Measurements from ENCODE around the gene HIGD1A. TPM values are rescaled to one million over a fixed set of nuclear protein-coding genes. Genes with fewer than 3 reads are reported as not detected.

The HIGD1A gene
- total and polyA plus RNA-seq, 8 donors = 14.6 to 56.6 (median 29.0) TPM

DNA sequence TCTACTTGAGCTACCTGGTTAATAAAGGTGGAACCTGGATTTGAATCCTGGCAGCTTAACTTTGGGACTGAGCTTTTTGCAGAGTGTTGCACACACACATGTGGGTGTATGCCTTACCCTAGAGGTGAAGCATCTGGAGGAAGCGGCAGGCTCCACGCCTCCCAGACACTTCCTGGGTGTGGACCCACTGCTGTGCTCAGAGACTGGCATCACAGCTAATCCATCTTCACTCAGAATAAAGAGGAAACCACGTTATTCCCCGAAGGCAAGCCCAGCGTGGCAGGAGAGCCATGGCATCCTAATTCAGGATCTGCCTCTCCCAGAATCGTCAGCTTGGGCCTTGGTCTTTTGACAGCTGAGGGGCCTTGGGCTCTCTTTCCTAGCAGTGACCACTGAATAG, 56.7 kb downstream of the HIGD1A start:
- peaks cover 0 to 12% (median 6%) of the 10 kb centered on the region in 3 donors for H3K4me1 ChIP-seq
- intact Hi-C loops (cut with DNase I) = loop anchor here in 1 of 3 donors (10.0 kb wide), 1 partner anchor 163 kb away; the partner anchor contains the start of gene SEC22C
- H3K9me3 ChIP-seq = no peaks in the 10 kb centered on the region
- H3K27me3 ChIP-seq = no peaks in the 10 kb centered on the region
- no peaks in the 10 kb centered on the region for H3K36me3 ChIP-seq
- 77 to 78% methylated on average over 6 of the region's 6 CpGs for WGBS, 2 donors
- FAIRE-seq = no peak
- H3K4me3 ChIP-seq = no peak overlapping the region
- ATAC-seq = no peak
- H3K27ac ChIP-seq = peak overlapping the region in 2 of 4 donors; percentile 25 to 58
- TF ChIP-seq, protein P1, sequence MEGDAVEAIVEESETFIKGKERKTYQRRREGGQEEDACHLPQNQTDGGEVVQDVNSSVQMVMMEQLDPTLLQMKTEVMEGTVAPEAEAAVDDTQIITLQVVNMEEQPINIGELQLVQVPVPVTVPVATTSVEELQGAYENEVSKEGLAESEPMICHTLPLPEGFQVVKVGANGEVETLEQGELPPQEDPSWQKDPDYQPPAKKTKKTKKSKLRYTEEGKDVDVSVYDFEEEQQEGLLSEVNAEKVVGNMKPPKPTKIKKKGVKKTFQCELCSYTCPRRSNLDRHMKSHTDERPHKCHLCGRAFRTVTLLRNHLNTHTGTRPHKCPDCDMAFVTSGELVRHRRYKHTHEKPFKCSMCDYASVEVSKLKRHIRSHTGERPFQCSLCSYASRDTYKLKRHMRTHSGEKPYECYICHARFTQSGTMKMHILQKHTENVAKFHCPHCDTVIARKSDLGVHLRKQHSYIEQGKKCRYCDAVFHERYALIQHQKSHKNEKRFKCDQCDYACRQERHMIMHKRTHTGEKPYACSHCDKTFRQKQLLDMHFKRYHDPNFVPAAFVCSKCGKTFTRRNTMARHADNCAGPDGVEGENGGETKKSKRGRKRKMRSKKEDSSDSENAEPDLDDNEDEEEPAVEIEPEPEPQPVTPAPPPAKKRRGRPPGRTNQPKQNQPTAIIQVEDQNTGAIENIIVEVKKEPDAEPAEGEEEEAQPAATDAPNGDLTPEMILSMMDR (IDR thresholded peaks at IDR 0.05) = no peak
- peak in 1 of 6 donors; percentile 5 for DNase-seq

DNA sequence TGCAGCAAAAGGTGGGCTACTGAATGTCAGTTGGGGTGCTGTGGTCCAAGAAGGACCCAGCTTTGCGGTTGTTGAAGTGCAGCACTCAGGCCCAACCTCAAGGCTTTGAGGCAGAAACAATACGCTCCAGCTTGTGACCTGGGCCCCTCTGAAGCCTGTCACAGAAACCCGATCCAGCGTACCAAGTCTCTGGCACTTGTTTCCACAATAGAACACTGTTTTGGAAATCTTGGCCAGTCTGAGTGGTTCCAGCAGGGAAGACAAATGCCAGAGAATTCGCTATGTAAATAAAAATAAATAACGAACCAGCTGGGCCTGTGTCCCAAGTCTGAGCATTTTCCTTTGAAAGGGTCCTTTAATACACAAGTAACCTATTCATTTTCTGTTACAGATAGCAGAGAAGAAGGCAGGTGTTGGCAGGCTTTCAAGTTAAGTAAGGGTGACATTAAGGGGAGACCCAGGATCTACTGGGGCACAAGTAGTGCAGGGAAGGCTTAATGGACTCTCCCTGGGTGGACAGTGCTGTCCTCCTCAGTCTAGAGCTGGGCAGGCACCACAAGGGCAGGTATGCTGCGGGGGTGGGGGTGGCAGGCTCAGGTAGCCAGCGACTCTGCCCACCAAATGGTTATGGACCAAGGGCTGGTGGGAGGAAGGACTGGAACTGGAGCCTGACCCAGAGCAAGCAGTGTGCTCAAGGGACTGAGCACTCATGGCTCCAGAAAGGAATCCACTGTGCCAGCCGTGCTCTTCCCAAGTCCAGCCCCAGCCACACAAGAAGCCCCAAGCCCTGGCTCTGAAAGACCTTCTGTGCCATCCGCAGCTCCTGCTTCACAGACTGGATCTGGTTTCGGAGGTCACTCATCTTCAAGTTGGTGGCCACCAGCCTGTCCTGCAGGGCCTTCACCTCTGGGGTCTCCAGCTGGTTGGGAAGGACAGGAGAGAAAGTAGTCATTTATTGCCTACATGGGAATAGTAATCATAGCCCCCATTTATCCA, 57.5 kb downstream of the HIGD1A start:
- no peaks in the 10 kb centered on the region for H3K27me3 ChIP-seq
- FAIRE-seq = no peak
- intact Hi-C loops (cut with DNase I) = loop anchor here in 1 of 3 donors (10.0 kb wide), 1 partner anchor 162 kb away; the partner anchor contains the start of gene SEC22C
- H3K4me3 ChIP-seq = no peak overlapping the region
- peak in 3 of 6 donors; percentile 34 to 49 (median 38) for DNase-seq
- WGBS, 2 donors = 52 to 56% methylated on average over 11 of the region's 11 CpGs
- H3K9me3 ChIP-seq = no peaks in the 10 kb centered on the region
- no peaks in the 10 kb centered on the region for H3K36me3 ChIP-seq
- H3K4me1 ChIP-seq = peaks cover 0 to 12% (median 6%) of the 10 kb centered on the region in 3 donors
- ATAC-seq = peak; percentile 21 to 69 (median 61)
- TF ChIP-seq, protein P1 (IDR thresholded peaks at IDR 0.05) = no peak
- peak overlapping the region; percentile 25 to 63 (median 61) for H3K27ac ChIP-seq

DNA sequence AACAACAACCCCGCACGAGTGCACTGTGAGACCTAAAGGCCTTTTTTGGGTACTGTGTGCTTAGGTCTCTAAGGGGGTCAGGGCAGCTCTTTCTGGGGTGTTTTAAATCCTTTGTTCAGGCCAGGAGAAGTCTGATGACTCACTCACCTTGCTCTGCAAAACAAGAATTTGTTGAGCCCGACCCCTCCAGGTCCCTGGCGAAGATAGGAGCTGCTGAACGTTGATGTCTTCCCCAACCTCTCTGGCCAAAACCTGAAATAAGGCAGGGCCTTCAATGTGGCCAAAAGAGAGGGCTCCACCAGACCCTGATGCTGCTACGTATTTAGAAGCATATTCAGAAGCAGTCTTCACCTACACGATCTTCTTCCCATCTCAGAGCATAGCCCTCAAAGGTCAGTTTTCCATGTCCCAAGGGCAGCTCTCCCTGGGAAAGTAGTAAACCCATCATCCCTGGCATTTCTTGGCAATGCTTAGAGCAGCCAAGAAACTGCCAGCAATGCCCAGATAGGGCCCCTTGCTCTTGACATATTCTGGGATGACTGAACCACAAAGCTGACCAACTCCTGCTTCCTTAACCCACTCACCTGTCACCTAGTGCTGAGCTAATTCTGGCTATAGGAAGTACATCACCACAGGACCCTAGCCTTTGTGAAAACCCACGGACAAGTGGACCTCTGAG, 58.4 kb downstream of the HIGD1A start:
- Histone ChIP-seq H3K4me3 (no peak overlapping the region), H3K9me3 (no peaks in the 10 kb centered on the region), H3K27ac (peak overlapping the region; percentile 25 to 63 (median 61)), H3K4me1 (peaks cover 0 to 12% (median 6%) of the 10 kb centered on the region in 3 donors), H3K36me3 (no peaks in the 10 kb centered on the region), H3K27me3 (no peaks in the 10 kb centered on the region)
- TF ChIP-seq, protein P1 (IDR thresholded peaks at IDR 0.05) = no peak
- DNase-seq (peak in 1 of 6 donors; percentile 37), ATAC-seq (peak in 3 of 4 donors; percentile 19 to 34 (median 29)), FAIRE-seq (no peak)
- WGBS, 2 donors = 57 to 65% methylated on average over 8 of the region's 8 CpGs
- intact Hi-C loops (cut with DNase I) = loop anchor here in 1 of 3 donors (10.0 kb wide), 1 partner anchor 161 kb away; the partner anchor contains the start of gene SEC22C

DNA sequence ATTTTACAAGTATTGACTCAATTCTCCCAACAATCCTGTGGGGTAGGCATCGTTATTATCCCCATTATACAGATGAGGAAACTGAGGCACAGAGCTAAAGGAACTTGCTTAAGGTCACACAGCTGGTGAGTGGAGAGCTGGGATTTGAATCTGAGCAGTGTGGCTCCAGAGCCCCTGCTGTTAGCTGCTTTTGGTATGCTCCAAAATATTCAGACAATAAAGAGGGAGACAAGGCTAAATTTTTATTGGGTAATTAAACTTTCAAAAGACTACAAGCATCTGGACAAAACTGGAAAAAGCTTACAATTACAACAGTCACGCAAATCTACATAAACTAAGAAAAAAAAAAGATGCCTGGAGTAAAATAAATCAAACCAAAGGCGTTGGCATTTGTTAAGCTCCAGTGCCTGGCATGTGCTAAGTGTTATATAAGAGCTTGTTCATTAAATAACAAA, 59.0 kb downstream of the HIGD1A start:
- no peak for DNase-seq
- Histone ChIP-seq H3K36me3 (no peaks in the 10 kb centered on the region), H3K4me3 (no peak overlapping the region), H3K9me3 (no peaks in the 10 kb centered on the region), H3K27ac (peak overlapping the region; percentile 25 to 63 (median 61)), H3K27me3 (no peaks in the 10 kb centered on the region), H3K4me1 (peaks cover 0 to 12% (median 6%) of the 10 kb centered on the region in 3 donors)
- TF ChIP-seq, protein P1 (IDR thresholded peaks at IDR 0.05) = no peak
- FAIRE-seq = no peak
- WGBS, 2 donors = 66 to 82% methylated on average over 3 of the region's 3 CpGs
- intact Hi-C loops (cut with DNase I) = loop anchor here in 1 of 3 donors (10.0 kb wide), 1 partner anchor 161 kb away; the partner anchor contains the start of gene SEC22C
- ATAC-seq = no peak
